Endothelial cell of umbilical vein (primary cell): ENCODE results near the gene RIMBP2. TPM values are rescaled to one million over a fixed set of nuclear protein-coding genes. Genes with fewer than 3 reads are reported as not detected.

Experiments used
- BruUV-seq: library from RNA; stranded (reverse); fragments of 400-500 nt; replicated peaks from 2 replicates; lab custom pipeline; 2021; lab: Mats Ljungman, UMichigan
- CTCF ChIA-PET: fragments of 300-600, 350-600 bp; sonication (Branson Sonifier 250); formaldehyde crosslinking; loops from one replicate; lab custom pipeline; 2021; ENCODE audit warnings: antibody characterized with exemption, inconsistent platforms; lab: Charles Lee
- POLR2A ChIA-PET: fragments of 300-600, 350-600 bp; sonication (Branson Sonifier 250); formaldehyde crosslinking; loops from one replicate; lab custom pipeline; 2021; ENCODE audit warnings: antibody characterized with exemption, inconsistent platforms; lab: Charles Lee
- DNase-seq: peaks from one replicate; pipeline ENCODE4 v3.0.0-alpha.2; 2011; ENCODE audit warnings: low read depth, low spot score
- FAIRE-seq: peaks from 2 replicates; lab custom pipeline; 2011; peaks lifted over from hg19 to GRCh38; lab: Jason Lieb, UNC
- H2AFZ ChIP-seq: 2 replicates; pipeline ENCODE4 v1.6.0; 2012; ENCODE audit warnings: low read depth, low read length, control low read depth, inconsistent platforms
- H3K27ac ChIP-seq: 2 replicates; pipeline ENCODE4 v1.5.1; 2011; ENCODE audit warnings: low read depth, mild to moderate bottlenecking, control low read depth, low read length, moderate library complexity; ENCODE audit not compliant: insufficient read depth
- H3K27me3 ChIP-seq, 2 experiments: 2 replicates each; pipeline versions ENCODE4 v1.6.0 to v1.6.1; 2011; ENCODE audit warnings: low read length in 2 of 2, mixed read lengths in 1 of 2; ENCODE audit not compliant: control insufficient read depth in 2 of 2, insufficient read depth in 2 of 2
- H3K36me3 ChIP-seq, 2 experiments: 2 replicates in 1 of 2; 3 replicates in 1 of 2; pipeline ENCODE4 v1.5.1; 2011; ENCODE audit warnings: low read length in 2 of 2, mild to moderate bottlenecking in 1 of 2, moderate library complexity in 1 of 2; ENCODE audit not compliant: control insufficient read depth in 2 of 2, insufficient read depth in 2 of 2; ENCODE audit errors: extremely low read depth in 1 of 2
- H3K4me1 ChIP-seq: 3 replicates; pipeline ENCODE4 v1.5.1; 2011; ENCODE audit warnings: mild to moderate bottlenecking, low read length; ENCODE audit not compliant: control insufficient read depth, insufficient read depth; ENCODE audit errors: extremely low read depth
- H3K4me2 ChIP-seq: 2 replicates; pipeline ENCODE4 v1.6.1; 2011; ENCODE audit warnings: low read length, control low read depth, mixed read lengths; ENCODE audit not compliant: insufficient read depth
- H3K4me3 ChIP-seq, 3 experiments: fragments of 200-600 bp in 1 of 3; sonication (generic), shearing (Covaris generic) in 1 of 3; replicated peaks in 1 of 3; 2 replicates each; pipeline ENCODE4 v1.5.1; 2011 to 2016; ENCODE audit warnings: control low read depth in 3 of 3, low read length in 3 of 3, mild to moderate bottlenecking in 2 of 3, inconsistent platforms in 1 of 3, low read depth in 1 of 3, moderate library complexity in 1 of 3; ENCODE audit not compliant: insufficient read depth in 1 of 3
- H3K79me2 ChIP-seq: 2 replicates; pipeline ENCODE4 v1.6.0; 2012; ENCODE audit warnings: low read length, inconsistent platforms; ENCODE audit not compliant: control insufficient read depth, insufficient read depth
- H3K9ac ChIP-seq: replicated peaks from 2 replicates; pipeline ENCODE3; 2011; ENCODE audit warnings: low read length, control low read depth; ENCODE audit not compliant: insufficient read depth; ENCODE audit errors: extremely low read depth
- H3K9me1 ChIP-seq: replicated peaks from 3 replicates; pipeline ENCODE4 v1.6.0; 2011; ENCODE audit warnings: mild to moderate bottlenecking, low read length; ENCODE audit not compliant: control insufficient read depth, insufficient read depth; ENCODE audit errors: extremely low read depth
- H3K9me3 ChIP-seq: replicated peaks from 2 replicates; pipeline ENCODE4 v1.5.1; 2012; ENCODE audit warnings: low read length, inconsistent platforms; ENCODE audit not compliant: control insufficient read depth, insufficient read depth
- H4K20me1 ChIP-seq: replicated peaks from 2 replicates; pipeline ENCODE3; 2011; ENCODE audit warnings: mild to moderate bottlenecking, low read length; ENCODE audit not compliant: control insufficient read depth, insufficient read depth; ENCODE audit errors: extremely low read depth
- EZH2 ChIP-seq: IDR thresholded peaks from 2 replicates; pipeline ENCODE4 v1.6.1; 2012; ENCODE audit warnings: borderline replicate concordance, low read depth, mild to moderate bottlenecking, moderate library complexity, low read length, inconsistent platforms; ENCODE audit not compliant: severe bottlenecking
- FOS ChIP-seq: IDR thresholded peaks from 2 replicates; pipeline ENCODE4 v1.6.1; 2011; ENCODE audit warnings: mild to moderate bottlenecking, low read length, moderate library complexity, borderline replicate concordance; ENCODE audit not compliant: insufficient read depth
- GATA2 ChIP-seq: IDR thresholded peaks from 2 replicates; pipeline ENCODE4 v1.7.0; 2011; ENCODE audit warnings: low read depth, mild to moderate bottlenecking, moderate library complexity, mixed read lengths, low read length; ENCODE audit not compliant: insufficient read length, insufficient read depth
- JUN ChIP-seq: IDR thresholded peaks from 2 replicates; pipeline ENCODE4 v1.6.1; 2011; ENCODE audit warnings: borderline replicate concordance, low read depth; ENCODE audit not compliant: insufficient read length, insufficient read depth
- MYC ChIP-seq: IDR thresholded peaks from one replicate; pipeline ENCODE4 v1.6.1; 2011; ENCODE audit warnings: mild to moderate bottlenecking, low read depth, low read length
- POLR2A ChIP-seq: IDR thresholded peaks from 2 replicates; pipeline ENCODE4 v1.6.1; 2012; ENCODE audit warnings: low read depth, mild to moderate bottlenecking, control low read depth, low read length
- POLR2AphosphoS5 ChIP-seq: IDR thresholded peaks from 2 replicates; pipeline ENCODE4 v1.6.1; 2012; ENCODE audit warnings: low read depth, mild to moderate bottlenecking, control low read depth, low read length, moderate library complexity; ENCODE audit not compliant: insufficient read depth
- dilution Hi-C: fragments of 300-500 bp; cut with MboI; formaldehyde crosslinking; loops from one replicate; pipeline ENCODE4 v1.15.0; 2019; ENCODE audit warnings: low sequenced_read_pairs; ENCODE audit not compliant: extremely low pct_ligation_motif_present
- intact Hi-C: fragments of 100-400 bp; cut with micrococcal nuclease; formaldehyde crosslinking; loops from one replicate; pipeline ENCODE4 v1.10.0; 2022
- polyA plus RNA-seq, 4 experiments: library from polyadenylated mRNA; depleted of rRNA in 3 of 4; stranded (reverse) in 3 of 4; unstranded in 1 of 4; fragments of >200 nt; gene quantifications; 2 replicates each; pipeline versions ENCODE4 v1.2.1 to v1.2.3, GENCODE V29; 2011 to 2012; ENCODE audit warnings: missing spikeins in 1 of 4
- total RNA-seq: library from RNA; stranded (reverse); gene quantifications from 2 replicates; pipeline ENCODE4 v1.2.3, GENCODE V29; 2021
- TF ChIP-seq, protein P1 (sequence below): IDR thresholded peaks from 2 replicates; pipeline ENCODE4 v1.6.1; 2011; ENCODE audit not compliant: insufficient read depth, insufficient read length
- TF ChIP-seq, protein P2 (sequence below), 2 donors: IDR thresholded peaks; 1 replicate in 1 of 2; 2 replicates in 1 of 2; pipeline ENCODE4 v1.5.1; 2011; ENCODE audit warnings: low read length in 2 of 2, mild to moderate bottlenecking in 2 of 2, moderate library complexity in 2 of 2, control low read depth in 1 of 2, inconsistent platforms in 1 of 2, low read depth in 1 of 2; ENCODE audit not compliant: insufficient read depth in 1 of 2; ENCODE audit errors: extremely low read depth in 1 of 2

RIMBP2 gene
- total and polyA plus RNA-seq, 2 donors (not counting 3 experiments of a cell fraction or from before 2014, with no cell fraction given) = 0.04 TPM; not detected in 1

GRCh38 chr12:130438711-130439110 is 277.4 kb downstream of the RIMBP2 start:
- ChIA-PET POLR2A (no interaction called here), CTCF (no interaction called here)
- Histone ChIP-seq H3K79me2 (no peaks in the 10 kb centered on the region), H3K9me1 (no peaks in the 10 kb centered on the region), H3K4me1 (no peaks in the 10 kb centered on the region), H3K4me3 (no peak overlapping the region), H2AFZ (no peak overlapping the region), H3K27ac (no peak overlapping the region), H3K9me3 (peaks cover 15% of the 10 kb centered on the region), H3K9ac (no peak overlapping the region), H3K36me3 (no peaks in the 10 kb centered on the region), H3K4me2 (no peak overlapping the region), H4K20me1 (no peaks in the 10 kb centered on the region), H3K27me3 (no peaks in the 10 kb centered on the region)
- dilution Hi-C loops = no loop called here
- intact Hi-C loops = no loop called here
- DNase-seq (no peak), FAIRE-seq (no peak)
- TF ChIP-seq, protein P1, sequence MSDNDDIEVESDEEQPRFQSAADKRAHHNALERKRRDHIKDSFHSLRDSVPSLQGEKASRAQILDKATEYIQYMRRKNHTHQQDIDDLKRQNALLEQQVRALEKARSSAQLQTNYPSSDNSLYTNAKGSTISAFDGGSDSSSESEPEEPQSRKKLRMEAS = no peak
- TF ChIP-seq, protein P2, sequence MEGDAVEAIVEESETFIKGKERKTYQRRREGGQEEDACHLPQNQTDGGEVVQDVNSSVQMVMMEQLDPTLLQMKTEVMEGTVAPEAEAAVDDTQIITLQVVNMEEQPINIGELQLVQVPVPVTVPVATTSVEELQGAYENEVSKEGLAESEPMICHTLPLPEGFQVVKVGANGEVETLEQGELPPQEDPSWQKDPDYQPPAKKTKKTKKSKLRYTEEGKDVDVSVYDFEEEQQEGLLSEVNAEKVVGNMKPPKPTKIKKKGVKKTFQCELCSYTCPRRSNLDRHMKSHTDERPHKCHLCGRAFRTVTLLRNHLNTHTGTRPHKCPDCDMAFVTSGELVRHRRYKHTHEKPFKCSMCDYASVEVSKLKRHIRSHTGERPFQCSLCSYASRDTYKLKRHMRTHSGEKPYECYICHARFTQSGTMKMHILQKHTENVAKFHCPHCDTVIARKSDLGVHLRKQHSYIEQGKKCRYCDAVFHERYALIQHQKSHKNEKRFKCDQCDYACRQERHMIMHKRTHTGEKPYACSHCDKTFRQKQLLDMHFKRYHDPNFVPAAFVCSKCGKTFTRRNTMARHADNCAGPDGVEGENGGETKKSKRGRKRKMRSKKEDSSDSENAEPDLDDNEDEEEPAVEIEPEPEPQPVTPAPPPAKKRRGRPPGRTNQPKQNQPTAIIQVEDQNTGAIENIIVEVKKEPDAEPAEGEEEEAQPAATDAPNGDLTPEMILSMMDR (IDR thresholded peaks at IDR 0.05; ENCODE audit: extremely low read depth in 1 of 2, insufficient read depth in 1 of 2, low read depth in 1 of 2, low read length in 2 of 2) = no peak
- no peak for TF ChIP-seq JUN
- TF ChIP-seq GATA2 = no peak
- no TSS peak for BruUV-seq

GRCh38 chr12:130438243-130438620 is 277.9 kb downstream of the RIMBP2 start:
- dilution Hi-C loops = no loop called here
- H3K4me1 ChIP-seq = no peaks in the 10 kb centered on the region
- no peaks in the 10 kb centered on the region for H3K9me1 ChIP-seq
- H3K36me3 ChIP-seq = no peaks in the 10 kb centered on the region
- no peak for DNase-seq
- H3K79me2 ChIP-seq = no peaks in the 10 kb centered on the region
- BruUV-seq = no TSS peak
- peaks cover 18% of the 10 kb centered on the region for H3K9me3 ChIP-seq
- H4K20me1 ChIP-seq = no peaks in the 10 kb centered on the region
- FAIRE-seq = no peak
- TF ChIP-seq POLR2A = no peak
- TF ChIP-seq GATA2 = no peak
- TF ChIP-seq, protein P2 (IDR thresholded peaks at IDR 0.05; ENCODE audit: extremely low read depth in 1 of 2, insufficient read depth in 1 of 2, low read depth in 1 of 2, low read length in 2 of 2) = no peak
- TF ChIP-seq, protein P1 = no peak
- no peak for TF ChIP-seq FOS
- TF ChIP-seq POLR2AphosphoS5 = no peak
- TF ChIP-seq MYC = no peak
- TF ChIP-seq EZH2 = no peak
- TF ChIP-seq JUN = no peak
- H3K4me2 ChIP-seq = no peak overlapping the region
- intact Hi-C loops = no loop called here
- H3K27me3 ChIP-seq = no peaks in the 10 kb centered on the region
- H3K4me3 ChIP-seq = no peak overlapping the region
- ChIA-PET CTCF (no interaction called here), POLR2A (no interaction called here)
- H2AFZ ChIP-seq = no peak overlapping the region
- no peak overlapping the region for H3K9ac ChIP-seq
- H3K27ac ChIP-seq = no peak overlapping the region
